Measurements from ENCODE around the gene ATXN7L2.

DNA sequence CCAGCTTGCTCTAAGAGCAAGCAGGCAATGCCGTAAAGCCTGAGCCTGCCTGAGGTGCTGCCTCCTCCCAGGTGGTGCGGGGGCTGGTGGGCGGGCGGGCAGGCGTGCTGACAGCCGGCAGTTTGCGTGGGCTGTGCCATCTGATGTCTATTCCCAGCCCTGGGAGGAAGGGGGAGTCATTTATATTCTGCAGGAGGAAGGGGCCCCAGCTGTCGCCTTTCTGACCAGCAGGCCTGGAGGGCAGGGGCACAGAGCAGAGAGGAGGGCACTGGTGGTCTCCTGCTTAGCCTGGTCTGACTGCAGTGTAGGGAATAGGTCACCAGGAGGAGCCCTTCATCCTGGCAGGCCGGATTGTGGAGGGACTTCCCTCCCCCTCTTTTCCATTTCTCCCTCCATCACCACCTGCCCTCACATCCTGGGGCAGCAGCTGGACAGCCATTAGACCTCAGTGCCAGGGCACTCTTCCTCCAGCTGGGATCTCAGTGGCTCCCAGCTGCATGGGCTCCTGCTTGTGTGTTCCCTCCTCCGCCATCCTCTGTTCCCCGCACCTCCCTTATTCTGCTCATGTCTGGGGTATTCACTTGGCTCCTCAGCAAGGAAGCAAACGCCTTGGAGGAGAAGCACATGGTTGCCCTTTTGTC lies 14.6 kb downstream of the ATXN7L2 start:
- TF ChIP-seq GATA3 (IDR thresholded peaks at IDR 0.05; ENCODE audit: low read depth, low read length) (no peak), GATA2 (IDR thresholded peaks at IDR 0.05; ENCODE audit: low read depth, low read length) (no peak)

Measured in SH-SY5Y (cell line).